GF-D8 (cell line): ENCODE measurements around the gene ZNF135.

Source experiments
- DNase-seq: peaks from one replicate; lab custom pipeline; 2025; lab: John Stamatoyannopoulos, UW

ZNF135 gene

GRCh38 chr19:58093071-58093470, 34.0 kb downstream of the ZNF135 start:
- DNase-seq, result no peak

- no peak for DNase-seq
Observed at GRCh38 chr19:58095328-58095727, 36.2 kb downstream of the ZNF135 start.

GRCh38 chr19:58096884-58097283, 37.8 kb downstream of the ZNF135 start:
- no peak for DNase-seq

- no peak for DNase-seq
Observed at GRCh38 chr19:58097349-58097748, 38.3 kb downstream of the ZNF135 start.

DNA sequence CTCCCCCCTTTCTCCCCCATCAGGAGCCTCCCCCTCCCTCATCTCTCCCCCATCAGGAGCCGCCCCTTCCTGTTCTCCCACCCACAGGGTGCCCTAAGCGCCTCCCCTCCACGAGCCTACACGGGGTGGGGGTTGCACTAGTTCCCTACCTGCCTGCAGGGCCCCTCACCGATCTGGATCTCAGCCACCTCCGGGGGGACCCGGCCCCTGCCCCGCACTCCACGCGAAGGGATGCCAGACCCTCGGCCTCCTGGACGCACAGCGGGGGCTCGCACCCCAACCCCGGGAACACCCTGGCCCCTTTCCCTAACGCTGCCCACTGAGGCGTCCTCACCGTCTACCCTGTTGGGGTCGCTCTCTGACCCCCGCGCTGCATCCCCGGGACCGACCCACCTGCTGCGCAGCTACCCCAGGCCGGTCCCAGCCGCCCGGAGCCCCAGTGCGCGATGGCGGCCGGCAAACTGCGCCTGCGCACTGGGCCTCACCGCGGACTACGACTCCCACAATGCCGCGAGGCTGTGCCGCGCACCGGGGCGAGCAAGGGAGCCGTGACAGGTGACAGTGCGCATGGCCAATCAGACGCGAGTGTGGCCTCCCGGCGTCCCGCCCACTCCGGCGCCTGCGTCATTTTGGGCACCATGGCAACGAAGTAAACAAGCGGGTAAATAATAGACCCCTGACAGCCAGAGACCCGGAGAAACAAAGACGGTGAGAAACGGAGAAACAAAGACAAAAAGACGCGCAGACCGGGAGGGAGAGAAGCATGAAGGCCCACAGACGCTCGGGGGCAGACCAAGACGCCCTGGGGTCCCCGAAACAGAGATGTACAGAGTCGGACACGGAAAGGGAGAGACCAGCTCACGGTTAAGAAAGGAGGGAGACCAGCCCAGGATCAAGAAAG, 38.9 kb downstream of the ZNF135 start, which contains the start of gene ZSCAN18:
Gene ZSCAN18, minus strand, starts transcription at position 451 of the 901 bp plus-strand sequence. CDS start 7,964 bp downstream, outside the sequence.
- peak; percentile 60 for DNase-seq

- no peak for DNase-seq
Observed at GRCh38 chr19:58098682-58098998, 39.6 kb downstream of the ZNF135 start.

DNA sequence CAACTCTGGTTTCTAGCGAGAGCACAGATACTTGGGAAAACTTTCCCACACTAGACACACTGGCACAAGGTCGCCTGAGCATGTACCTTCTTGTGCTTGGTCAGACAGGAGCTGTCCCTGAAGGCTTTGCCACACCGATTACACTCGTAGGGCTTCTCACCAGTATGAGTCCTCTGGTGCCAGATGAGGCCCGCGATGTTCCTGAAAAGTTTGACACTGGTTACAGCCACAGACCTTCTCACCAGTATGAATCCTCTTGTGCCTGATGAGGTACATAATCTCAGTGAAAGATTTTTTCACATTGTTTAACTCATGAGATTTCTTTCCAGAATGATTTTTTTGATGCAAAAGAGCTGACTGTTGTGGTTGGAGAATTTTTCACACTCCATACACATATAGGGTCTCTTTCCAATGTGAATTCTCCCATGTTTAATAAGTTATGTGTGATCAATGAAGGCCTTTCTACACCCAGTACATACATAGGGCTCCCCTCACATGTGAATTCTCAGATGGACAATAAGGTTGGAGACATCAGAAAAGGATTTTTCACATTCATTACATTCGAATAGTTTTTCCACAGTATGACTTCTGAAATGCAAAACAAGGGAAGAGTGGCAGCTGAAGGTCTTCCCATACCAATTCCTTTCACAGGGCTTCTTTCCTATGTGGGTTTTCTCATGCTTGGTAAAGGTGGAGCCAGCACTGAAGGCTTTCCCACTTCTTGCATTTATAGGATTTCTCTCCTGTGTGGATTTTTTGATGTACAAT, 48.9 kb downstream of the ZNF135 start:
- no peak for DNase-seq

DNA sequence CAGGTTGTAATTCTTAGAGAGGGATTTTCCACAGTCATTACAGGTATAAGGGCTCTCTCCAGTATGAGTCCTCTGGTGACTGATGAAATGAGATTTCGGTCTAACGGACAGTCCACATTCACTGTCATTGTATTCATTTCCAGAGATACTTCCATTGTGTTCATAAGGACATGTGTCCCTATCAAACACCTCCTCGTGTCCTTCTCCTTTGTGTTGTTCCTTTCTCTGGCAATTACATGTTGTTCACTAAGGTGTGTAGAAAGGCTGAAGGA, 49.4 kb downstream of the ZNF135 start:
- no peak for DNase-seq

- no peak for DNase-seq
Observed at GRCh38 chr19:58117841-58118575, 58.9 kb downstream of the ZNF135 start.

- no peak for DNase-seq
Observed at GRCh38 chr19:58118979-58119733, 60.1 kb downstream of the ZNF135 start.
